LNCaP clone FGC (cell line): ENCODE results near the gene TBX18.

Source experiments
- DNase-seq: peaks from one replicate; pipeline ENCODE4 v3.0.0-alpha.2; 2011; ENCODE audit warnings: low read depth
- H3K4me3 ChIP-seq: 2 replicates; pipeline ENCODE4 v1.5.1; 2011; ENCODE audit warnings: mild to moderate bottlenecking, low read depth, low read length, control low read depth
- CTCF ChIP-seq: IDR thresholded peaks from 2 replicates; pipeline ENCODE4 v1.5.1; 2012; ENCODE audit warnings: mild to moderate bottlenecking; ENCODE audit not compliant: control insufficient read depth, insufficient read depth; ENCODE audit errors: extremely low read depth

TBX18 gene

GRCh38 chr6:84687431-84687830 is 77.0 kb downstream of the TBX18 start:
- no peak overlapping the region for H3K4me3 ChIP-seq
- no peak for TF ChIP-seq CTCF
- no peak for DNase-seq

- no peak for DNase-seq
- H3K4me3 ChIP-seq = no peak overlapping the region
- peak; percentile 53 for TF ChIP-seq CTCF
Measured at GRCh38 chr6:84685983-84686584, 78.3 kb downstream of the TBX18 start.

- H3K4me3 ChIP-seq = no peak overlapping the region
- no peak for DNase-seq
- TF ChIP-seq CTCF = no peak
Measured at GRCh38 chr6:84681693-84682326, 82.6 kb downstream of the TBX18 start.

- TF ChIP-seq CTCF = no peak
- no peak for DNase-seq
- H3K4me3 ChIP-seq = no peak overlapping the region
Measured at GRCh38 chr6:84675651-84676050, 88.7 kb downstream of the TBX18 start.

- no peak for TF ChIP-seq CTCF
- no peak overlapping the region for H3K4me3 ChIP-seq
- DNase-seq = no peak
Measured at GRCh38 chr6:84674395-84674794, 90.0 kb downstream of the TBX18 start.

- TF ChIP-seq CTCF = no peak
- H3K4me3 ChIP-seq = no peak overlapping the region
- DNase-seq = no peak
Measured at GRCh38 chr6:84671183-84671582, 93.2 kb downstream of the TBX18 start.

- no peak overlapping the region for H3K4me3 ChIP-seq
- no peak for TF ChIP-seq CTCF
- no peak for DNase-seq
Measured at GRCh38 chr6:84669945-84670344, 94.5 kb downstream of the TBX18 start.
